H1 (cell line): ENCODE measurements around the gene NAGLU. TPM values are rescaled to one million over a fixed set of nuclear protein-coding genes. Genes with fewer than 3 reads are reported as not detected.

ENCODE experiments used
- CTBP2 ChIP-seq: IDR thresholded peaks from 2 replicates; pipeline ENCODE4 v1.7.0; 2011; ENCODE audit warnings: borderline replicate concordance, mild to moderate bottlenecking, moderate library complexity, mixed read lengths, low read length; ENCODE audit not compliant: insufficient read depth, insufficient read length
- EP300 ChIP-seq, 2 experiments: IDR thresholded peaks; 1 replicate in 1 of 2; 2 replicates in 1 of 2; pipeline ENCODE4 v1.6.1; 2011 to 2012; ENCODE audit warnings: low read depth in 2 of 2, low read length in 2 of 2, mild to moderate bottlenecking in 2 of 2, borderline replicate concordance in 1 of 2, inconsistent platforms in 1 of 2, moderate library complexity in 1 of 2
- RAD21 ChIP-seq, 2 experiments: IDR thresholded peaks in 1 of 2; conservative IDR thresholded peaks in 1 of 2; 2 replicates each; pipeline ENCODE4 v1.6.1; 2011; ENCODE audit warnings: low read depth in 2 of 2, low read length in 2 of 2, improper control_type of control experiment in 1 of 2, inconsistent platforms in 1 of 2, mild to moderate bottlenecking in 1 of 2, moderate library complexity in 1 of 2
- polyA plus RNA-seq, 7 experiments: library from polyadenylated mRNA; depleted of rRNA in 3 of 7; stranded (reverse) in 5 of 7; unstranded in 2 of 7; fragments of >200 nt in 5 of 7; fragments of 200-250 nt in 2 of 7; gene quantifications; 1 replicate in 5 of 7; 2 replicates in 1 of 7; 4 replicates in 1 of 7; pipeline versions ENCODE4 v1.2.1 to v1.2.3, GENCODE V29; 2011 to 2013; ENCODE audit warnings: missing spikeins in 2 of 7, mixed read lengths in 2 of 7
- total RNA-seq: library from RNA; stranded (reverse); fragmentation: NEBNext Ultra II Directional; extraction: Animal tissue kit (Norgen Biotek cat#: 25700); gene quantifications from 2 replicates; pipeline ENCODE4 v1.2.1, GENCODE V29; 2021

Gene NAGLU
- total and polyA plus RNA-seq, 2 of the 8 experiments (the other 6 are each of a cell fraction or from before 2014, with no cell fraction given): 21.3 to 21.6 TPM

DNA sequence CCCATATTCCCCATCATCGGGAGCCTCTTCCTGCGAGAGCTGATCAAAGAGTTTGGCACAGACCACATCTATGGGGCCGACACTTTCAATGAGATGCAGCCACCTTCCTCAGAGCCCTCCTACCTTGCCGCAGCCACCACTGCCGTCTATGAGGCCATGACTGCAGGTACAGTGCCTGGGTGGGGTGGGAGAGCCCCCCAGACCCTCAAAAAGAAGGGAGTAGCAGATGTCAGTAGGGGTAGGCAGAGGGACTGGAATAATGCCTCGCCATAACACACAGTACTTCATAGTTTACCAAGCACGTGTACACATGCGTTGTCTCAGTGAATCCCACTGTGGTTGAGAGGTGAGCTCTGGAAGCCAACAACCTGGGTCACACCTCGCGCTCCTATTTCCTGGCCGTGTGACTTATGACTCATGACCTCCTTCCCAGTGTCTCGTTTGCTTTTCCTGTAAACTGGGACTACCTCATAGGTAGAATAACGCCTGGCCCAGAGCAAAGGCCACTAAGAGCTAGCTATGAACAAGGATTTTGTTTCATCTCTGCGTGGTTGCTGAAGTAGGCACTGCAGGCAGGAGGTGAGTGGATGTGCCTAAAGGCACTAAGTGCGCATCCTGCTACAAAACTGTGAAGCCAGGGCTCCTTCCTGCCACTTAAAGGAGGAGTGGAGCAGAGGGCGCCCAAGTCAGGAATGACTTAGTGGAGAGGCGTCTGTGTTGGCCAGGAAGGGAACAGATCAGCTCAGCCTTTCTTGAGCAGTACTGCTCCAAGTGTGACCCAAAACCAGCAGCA is 5.2 kb downstream of the NAGLU start (continued):
- TF ChIP-seq RAD21 (IDR thresholded peaks at IDR 0.05 in 1 of 2, conservative IDR thresholded peaks at IDR 0.05 in 1 of 2; ENCODE audit: low read depth in 2 of 2, low read length in 2 of 2) (no peak), EP300 (IDR thresholded peaks at IDR 0.05; ENCODE audit: borderline replicate concordance in 1 of 2, low read depth in 2 of 2, low read length in 2 of 2) (no peak), CTBP2 (no peak)
